Activated B cell treated with CpG ODN at 0.5 μM for 24 hours (primary cell): ENCODE results near the gene ADARB1. TPM values are rescaled to one million over a fixed set of nuclear protein-coding genes. Genes with fewer than 3 reads are reported as not detected.

Experiments used
- ATAC-seq: fragments of 200-7000 bp; cut with Tn5 transposase; one replicate; pipeline ENCODE4 v1.10.0; 2021; ENCODE audit warnings: low read depth, mild to moderate bottlenecking, moderate library complexity
- CTCF ChIA-PET: fragments of 350-600 bp; sonication (Branson Sonifier 250); formaldehyde crosslinking; loops from one replicate; lab custom pipeline; 2021; ENCODE audit warnings: antibody characterized with exemption; lab: Charles Lee
- POLR2A ChIA-PET: fragments of 350-600 bp; sonication (Branson Sonifier 250); formaldehyde crosslinking; loops from one replicate; lab custom pipeline; 2021; ENCODE audit warnings: antibody characterized with exemption; lab: Charles Lee
- DNase-seq: peaks from one replicate; pipeline ENCODE4 v3.0.0; 2022
- H3K27ac Mint-ChIP-seq: one replicate; pipeline ENCODE4 v1.8.0; 2020; ENCODE audit warnings: mixed read lengths
- H3K27me3 Mint-ChIP-seq: one replicate; pipeline ENCODE4 v1.8.0; 2021; ENCODE audit warnings: mixed read lengths
- H3K36me3 Mint-ChIP-seq: one replicate; pipeline ENCODE4 v1.8.0; 2021; ENCODE audit warnings: low read depth, mixed read lengths
- H3K4me1 Mint-ChIP-seq: one replicate; pipeline ENCODE4 v1.8.0; 2021; ENCODE audit warnings: mixed read lengths
- H3K4me3 Mint-ChIP-seq: one replicate; pipeline ENCODE4 v1.8.0; 2020; ENCODE audit warnings: mild to moderate bottlenecking, mixed read lengths
- H3K9me3 Mint-ChIP-seq: one replicate; pipeline ENCODE4 v1.8.0; 2020; ENCODE audit warnings: mixed read lengths
- intact Hi-C: fragments of 100-400 bp; cut with micrococcal nuclease; formaldehyde crosslinking; loops from one replicate; pipeline ENCODE4 v1.15.1; 2024
- total RNA-seq: library from RNA; stranded (reverse); gene quantifications from 2 replicates; pipeline ENCODE4 v1.2.3, GENCODE V29; 2022
- TF ChIP-seq, protein P1 (sequence below): fragments of 200-600 bp; IDR thresholded peaks from one replicate; pipeline ENCODE4 v1.8.0; 2022; ENCODE audit warnings: antibody characterized with exemption, mild to moderate bottlenecking

Gene ADARB1
- total RNA-seq, 1 donor from 2014 or later, result 22.6 TPM

DNA sequence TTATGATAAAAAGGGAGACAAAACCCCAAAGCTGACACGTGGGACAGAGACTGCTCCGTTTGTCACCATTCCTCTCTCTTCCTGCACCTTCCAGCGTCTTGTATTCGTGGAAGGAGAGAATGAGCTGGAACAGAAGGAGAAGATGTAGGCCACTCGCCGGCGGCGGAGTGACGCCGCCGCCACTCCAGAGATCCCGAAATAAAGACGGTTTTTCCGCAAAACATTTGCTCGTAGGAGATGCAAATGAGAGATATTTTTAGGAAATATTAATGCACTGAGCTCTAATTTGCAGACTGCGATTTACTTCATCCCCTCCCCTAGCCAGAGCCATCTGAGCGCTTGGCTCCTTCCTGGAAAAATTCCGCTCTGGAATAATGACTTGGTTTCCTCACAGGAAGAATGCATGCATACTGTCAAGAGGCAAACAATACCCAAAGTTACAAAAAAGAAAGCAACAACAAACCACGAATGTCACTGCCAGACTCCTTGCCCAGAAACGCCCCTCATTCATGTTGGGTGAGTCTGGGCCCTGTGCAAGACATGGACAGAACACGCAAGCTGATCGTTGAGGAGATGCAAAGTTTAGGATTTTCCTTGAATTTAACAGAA lies 18.0 kb upstream of the ADARB1 start:
- no peak overlapping the region for H3K27ac Mint-ChIP-seq
- CTCF ChIA-PET, result no interaction called here
- H3K27me3 Mint-ChIP-seq, result peaks cover 34% of the 10 kb centered on the region
- DNase-seq, result no peak
- no peaks in the 10 kb centered on the region for H3K9me3 Mint-ChIP-seq
- no peaks in the 10 kb centered on the region for H3K4me1 Mint-ChIP-seq
- intact Hi-C loops, result no loop called here
- POLR2A ChIA-PET, result no interaction called here
- TF ChIP-seq, protein P1, sequence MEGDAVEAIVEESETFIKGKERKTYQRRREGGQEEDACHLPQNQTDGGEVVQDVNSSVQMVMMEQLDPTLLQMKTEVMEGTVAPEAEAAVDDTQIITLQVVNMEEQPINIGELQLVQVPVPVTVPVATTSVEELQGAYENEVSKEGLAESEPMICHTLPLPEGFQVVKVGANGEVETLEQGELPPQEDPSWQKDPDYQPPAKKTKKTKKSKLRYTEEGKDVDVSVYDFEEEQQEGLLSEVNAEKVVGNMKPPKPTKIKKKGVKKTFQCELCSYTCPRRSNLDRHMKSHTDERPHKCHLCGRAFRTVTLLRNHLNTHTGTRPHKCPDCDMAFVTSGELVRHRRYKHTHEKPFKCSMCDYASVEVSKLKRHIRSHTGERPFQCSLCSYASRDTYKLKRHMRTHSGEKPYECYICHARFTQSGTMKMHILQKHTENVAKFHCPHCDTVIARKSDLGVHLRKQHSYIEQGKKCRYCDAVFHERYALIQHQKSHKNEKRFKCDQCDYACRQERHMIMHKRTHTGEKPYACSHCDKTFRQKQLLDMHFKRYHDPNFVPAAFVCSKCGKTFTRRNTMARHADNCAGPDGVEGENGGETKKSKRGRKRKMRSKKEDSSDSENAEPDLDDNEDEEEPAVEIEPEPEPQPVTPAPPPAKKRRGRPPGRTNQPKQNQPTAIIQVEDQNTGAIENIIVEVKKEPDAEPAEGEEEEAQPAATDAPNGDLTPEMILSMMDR, result no peak
- H3K36me3 Mint-ChIP-seq, result no peaks in the 10 kb centered on the region
- no peak overlapping the region for H3K4me3 Mint-ChIP-seq
- ATAC-seq, result no peak

DNA sequence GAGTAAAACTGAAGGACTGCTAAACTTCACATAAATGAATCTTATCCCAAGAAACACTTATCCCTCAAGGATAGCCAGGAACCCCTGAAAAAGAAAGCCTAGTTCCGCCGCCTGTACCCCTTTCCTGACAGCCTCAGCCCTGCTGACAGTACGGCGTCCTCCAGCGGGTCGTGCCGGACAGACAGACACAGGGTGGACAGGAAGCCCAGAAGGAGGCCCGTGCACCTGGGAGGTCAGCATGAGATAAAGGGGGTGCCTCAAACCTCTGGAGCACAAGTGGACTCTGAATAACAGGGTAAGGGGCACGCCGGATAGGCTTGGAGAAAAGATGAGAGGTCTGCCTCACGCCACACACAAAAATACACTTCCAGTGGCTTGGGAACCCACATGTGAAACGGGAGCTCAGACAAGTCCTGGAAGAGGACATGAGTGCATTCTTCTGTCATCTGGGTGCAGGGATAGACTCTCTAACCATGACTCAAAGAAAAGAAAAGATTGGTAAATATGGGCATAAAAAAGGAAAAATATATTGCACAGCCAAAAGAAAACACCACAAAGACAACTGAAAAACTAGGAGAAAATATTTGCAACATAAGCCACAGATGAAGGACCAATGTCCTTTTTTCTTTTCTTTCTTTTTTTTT lies 17.3 kb upstream of the ADARB1 start:
- Mint-ChIP-seq H3K9me3 (no peaks in the 10 kb centered on the region), H3K4me3 (no peak overlapping the region), H3K27ac (no peak overlapping the region), H3K4me1 (no peaks in the 10 kb centered on the region), H3K27me3 (peaks cover 34% of the 10 kb centered on the region), H3K36me3 (no peaks in the 10 kb centered on the region)
- TF ChIP-seq, protein P1, result no peak
- ChIA-PET POLR2A (no interaction called here), CTCF (no interaction called here)
- ATAC-seq (no peak), DNase-seq (no peak)
- intact Hi-C loops, result no loop called here

DNA sequence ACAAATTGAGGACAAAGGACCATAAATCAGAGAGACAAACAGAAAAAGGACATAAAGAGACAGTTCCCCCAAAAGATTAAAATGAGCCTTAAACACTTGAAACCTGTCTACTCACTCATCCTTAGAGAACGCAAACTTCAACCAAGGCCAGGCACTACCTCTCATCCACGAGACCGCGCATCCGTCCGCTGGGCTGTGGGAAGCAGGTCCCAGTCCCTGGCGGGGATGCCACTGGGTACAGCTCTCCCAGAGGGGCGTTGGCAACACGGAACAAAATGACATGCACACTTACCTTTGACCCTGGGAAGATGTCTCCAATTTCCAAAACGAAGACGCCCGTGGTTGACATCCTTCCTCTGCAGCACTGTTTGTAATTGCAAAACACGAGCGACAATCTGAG lies 16.5 kb upstream of the ADARB1 start:
- TF ChIP-seq, protein P1, result no peak
- Mint-ChIP-seq H3K27me3 (peaks cover 31% of the 10 kb centered on the region), H3K4me1 (no peaks in the 10 kb centered on the region), H3K9me3 (no peaks in the 10 kb centered on the region), H3K36me3 (no peaks in the 10 kb centered on the region), H3K4me3 (no peak overlapping the region), H3K27ac (no peak overlapping the region)
- CTCF ChIA-PET, result no interaction called here
- intact Hi-C loops, result no loop called here
- no peak for ATAC-seq
- POLR2A ChIA-PET, result no interaction called here
- no peak for DNase-seq

DNA sequence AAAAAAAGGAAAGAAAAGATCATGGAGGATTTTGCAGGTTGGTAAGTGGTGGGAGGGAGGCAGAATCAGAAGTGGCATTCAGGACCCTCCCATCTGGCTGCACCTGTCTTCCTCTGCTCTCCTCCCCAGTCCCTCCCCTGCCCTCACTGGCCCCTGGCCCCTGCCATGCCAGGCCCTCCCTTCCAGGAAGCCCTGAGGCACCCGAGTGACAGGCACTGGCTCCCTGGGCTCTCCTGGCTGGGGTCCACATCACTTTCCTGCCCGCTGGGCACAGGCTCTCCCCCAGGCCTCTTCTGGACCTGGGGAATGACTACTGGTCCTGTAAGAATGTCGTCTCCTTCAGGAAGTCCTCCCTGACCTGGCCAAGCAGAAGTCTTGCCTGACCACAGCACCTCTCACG lies 15.3 kb upstream of the ADARB1 start:
- no peaks in the 10 kb centered on the region for H3K4me1 Mint-ChIP-seq
- CTCF ChIA-PET, result no interaction called here
- intact Hi-C loops, result no loop called here
- H3K27ac Mint-ChIP-seq, result no peak overlapping the region
- peaks cover 22% of the 10 kb centered on the region for H3K27me3 Mint-ChIP-seq
- no peak overlapping the region for H3K4me3 Mint-ChIP-seq
- POLR2A ChIA-PET, result no interaction called here
- TF ChIP-seq, protein P1, result no peak
- DNase-seq, result no peak
- H3K9me3 Mint-ChIP-seq, result no peaks in the 10 kb centered on the region
- no peak for ATAC-seq
- no peaks in the 10 kb centered on the region for H3K36me3 Mint-ChIP-seq

DNA sequence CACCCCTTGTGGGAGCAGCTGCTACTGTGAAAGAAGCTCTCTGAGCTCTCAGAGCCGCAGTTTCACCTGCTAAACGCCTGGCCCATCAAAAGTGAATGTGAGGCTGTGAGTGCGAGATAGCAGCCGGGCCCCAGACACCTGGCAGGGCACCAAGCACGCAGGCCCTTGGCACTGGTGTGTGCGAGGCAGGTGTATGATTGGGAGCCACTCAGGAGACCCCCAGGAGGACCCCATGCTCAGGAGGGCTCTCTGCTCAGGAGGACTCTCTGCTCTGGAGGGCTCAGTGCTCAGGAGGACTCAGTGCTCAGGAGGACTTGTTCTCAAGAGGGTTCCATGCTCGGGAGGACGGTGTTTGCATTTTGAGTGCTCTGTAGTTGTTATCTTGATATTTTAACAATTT lies 14.3 kb upstream of the ADARB1 start:
- ChIA-PET POLR2A (no interaction called here), CTCF (no interaction called here)
- no peaks in the 10 kb centered on the region for H3K4me1 Mint-ChIP-seq
- H3K4me3 Mint-ChIP-seq, result no peak overlapping the region
- DNase-seq, result no peak
- H3K27me3 Mint-ChIP-seq, result peaks cover 18% of the 10 kb centered on the region
- H3K27ac Mint-ChIP-seq, result no peak overlapping the region
- no peaks in the 10 kb centered on the region for H3K9me3 Mint-ChIP-seq
- intact Hi-C loops, result no loop called here
- H3K36me3 Mint-ChIP-seq, result no peaks in the 10 kb centered on the region
- ATAC-seq, result no peak
- TF ChIP-seq, protein P1, result no peak
